Liver (tissue), 9 donors: ENCODE data around the gene EFCAB11. TPM values are rescaled to one million over a fixed set of nuclear protein-coding genes. Genes with fewer than 3 reads are reported as not detected.

Experiments used
- DNase-seq: peaks from one replicate; pipeline ENCODE4 v3.0.0-alpha.2; 2017; ENCODE audit warnings: low spot score
- H3K27ac ChIP-seq, 2 donors: one replicate each; pipeline ENCODE4 v1.7.0; 2013; ENCODE audit warnings: inconsistent platforms in 2 of 2, low read length in 2 of 2, control low read depth in 1 of 2, low read depth in 1 of 2, mild to moderate bottlenecking in 1 of 2
- H3K27me3 ChIP-seq, 4 donors: one replicate each; pipeline versions ENCODE4 v1.6.1 to v1.7.0; 2013; ENCODE audit warnings: low read length in 3 of 4, inconsistent platforms in 1 of 4, mild to moderate bottlenecking in 1 of 4, moderate library complexity in 1 of 4; ENCODE audit not compliant: control insufficient read depth in 4 of 4, insufficient read depth in 4 of 4
- H3K36me3 ChIP-seq, 4 donors: one replicate each; pipeline versions ENCODE4 v1.6.1 to v1.7.0; 2013; ENCODE audit warnings: low read length in 3 of 4, mild to moderate bottlenecking in 3 of 4, low read depth in 1 of 4, moderate library complexity in 1 of 4; ENCODE audit not compliant: control insufficient read depth in 4 of 4, insufficient read depth in 3 of 4
- H3K4me1 ChIP-seq, 4 donors: one replicate each; pipeline versions ENCODE4 v1.6.1 to v1.7.0; 2013; ENCODE audit warnings: low read length in 3 of 4, mild to moderate bottlenecking in 3 of 4, moderate library complexity in 1 of 4; ENCODE audit not compliant: control insufficient read depth in 4 of 4, insufficient read depth in 4 of 4
- H3K4me3 ChIP-seq, 3 donors: one replicate each; pipeline versions ENCODE4 v1.6.1 to v1.7.0; 2013; ENCODE audit warnings: low read length in 3 of 3, control low read depth in 1 of 3, low read depth in 1 of 3, mild to moderate bottlenecking in 1 of 3
- H3K9ac ChIP-seq, 2 donors: one replicate each; pipeline ENCODE4 v1.7.0; 2013; ENCODE audit warnings: low read length in 2 of 2, mild to moderate bottlenecking in 2 of 2, moderate library complexity in 2 of 2, control low read depth in 1 of 2, low read depth in 1 of 2
- H3K9me3 ChIP-seq, 4 donors: one replicate each; pipeline versions ENCODE4 v1.6.1 to v1.7.0; 2013; ENCODE audit warnings: low read length in 3 of 4; ENCODE audit not compliant: control insufficient read depth in 4 of 4
- EGR1 ChIP-seq, 2 donors: IDR thresholded peaks; 2 replicates each; pipeline ENCODE4 v1.6.1; 2016 to 2018; ENCODE audit warnings: antibody characterized with exemption in 2 of 2, low read depth in 2 of 2
- FOXA1 ChIP-seq: IDR thresholded peaks from 2 replicates; pipeline ENCODE4 v1.6.1; 2016; ENCODE audit warnings: antibody characterized with exemption
- FOXA2 ChIP-seq: IDR thresholded peaks from 2 replicates; pipeline ENCODE4 v1.6.1; 2016; ENCODE audit warnings: antibody characterized with exemption
- GABPA ChIP-seq, 2 donors: IDR thresholded peaks in 1 of 2; conservative IDR thresholded peaks in 1 of 2; 2 replicates each; pipeline ENCODE4 v1.6.1; 2016; ENCODE audit warnings: antibody characterized with exemption in 2 of 2, mild to moderate bottlenecking in 1 of 2, moderate library complexity in 1 of 2
- HNF4A ChIP-seq, 2 donors: conservative IDR thresholded peaks; 2 replicates each; pipeline ENCODE4 v1.6.1; 2016; ENCODE audit warnings: antibody characterized with exemption in 2 of 2, mild to moderate bottlenecking in 2 of 2
- HNF4G ChIP-seq: IDR thresholded peaks from 2 replicates; pipeline ENCODE4 v1.6.1; 2016; ENCODE audit warnings: antibody characterized with exemption
- JUND ChIP-seq, 2 donors: IDR thresholded peaks; 2 replicates each; pipeline ENCODE4 v1.6.1; 2016; ENCODE audit warnings: antibody characterized with exemption in 2 of 2
- NR2F2 ChIP-seq: IDR thresholded peaks from 2 replicates; pipeline ENCODE4 v1.6.1; 2016; ENCODE audit warnings: antibody characterized with exemption
- RAD21 ChIP-seq, 2 donors: IDR thresholded peaks; 2 replicates each; pipeline ENCODE4 v1.6.1; 2016; ENCODE audit warnings: antibody characterized with exemption in 2 of 2, mild to moderate bottlenecking in 2 of 2
- RXRA ChIP-seq, 2 donors: IDR thresholded peaks; 2 replicates each; pipeline ENCODE4 v1.6.1; 2017 to 2018; ENCODE audit warnings: antibody characterized with exemption in 2 of 2, mild to moderate bottlenecking in 1 of 2
- SP1 ChIP-seq: IDR thresholded peaks from 2 replicates; pipeline ENCODE4 v1.6.1; 2018; ENCODE audit warnings: antibody characterized with exemption, mild to moderate bottlenecking
- TAF1 ChIP-seq: conservative IDR thresholded peaks from 2 replicates; pipeline ENCODE4 v1.6.1; 2016; ENCODE audit warnings: antibody characterized with exemption, mild to moderate bottlenecking
- YY1 ChIP-seq: IDR thresholded peaks from 2 replicates; pipeline ENCODE4 v1.6.1; 2016; ENCODE audit warnings: antibody characterized with exemption, mild to moderate bottlenecking
- WGBS: extraction: QIAGEN DNeasy Blood & Tissue Kit; methylation state at CpG from one replicate; pipeline ENCODE4 v1.1.7; 2013; 5-methylcytosine and 5-hydroxymethylcytosine counted together
- polyA plus RNA-seq, 2 donors: library from polyadenylated mRNA; stranded (reverse) in 1 of 2; unstranded in 1 of 2; fragments of 200-250 nt in 1 of 2; fragments of >200 nt in 1 of 2; fragmentation: Nextera tagmentation in 1 of 2; extraction: Ambion mirVana in 1 of 2; gene quantifications; one replicate each; pipeline versions ENCODE4 v1.2.1 to v1.2.3, GENCODE V29; 2013 to 2015
- total RNA-seq, 2 donors: library from RNA; depleted of rRNA; stranded (reverse); fragments of >200 nt; gene quantifications; one replicate each; pipeline ENCODE4 v1.2.3, GENCODE V29; 2014
- TF ChIP-seq, protein P1 (sequence below): fragments of 150-350 bp; IDR thresholded peaks from 2 replicates; pipeline ENCODE4 v1.5.1; 2017; ENCODE audit warnings: improper control_type of control experiment, low read depth, low read length; ENCODE audit not compliant: missing input control
- TF ChIP-seq, protein P2 (sequence below): IDR thresholded peaks from 2 replicates; pipeline ENCODE4 v1.6.1; 2016; ENCODE audit warnings: antibody characterized with exemption
- TF ChIP-seq, protein P3 (sequence below): IDR thresholded peaks from 2 replicates; pipeline ENCODE4 v1.6.1; 2016; ENCODE audit warnings: antibody characterized with exemption
- TF ChIP-seq, protein P4 (sequence below): IDR thresholded peaks from 2 replicates; pipeline ENCODE4 v1.6.1; 2016; ENCODE audit warnings: antibody characterized with exemption, mild to moderate bottlenecking
- TF ChIP-seq, protein P5 (sequence below): IDR thresholded peaks from 2 replicates; pipeline ENCODE4 v1.6.1; 2016; ENCODE audit warnings: antibody characterized with exemption
- donor health status: healthy.
- donor health status: healthy.
- donor health status: healthy.
- donor health status: healthy.
- donor health status: healthy.

Gene EFCAB11
- total and polyA plus RNA-seq, 4 donors: 2.1 to 4.7 (median 3.4) TPM

DNA sequence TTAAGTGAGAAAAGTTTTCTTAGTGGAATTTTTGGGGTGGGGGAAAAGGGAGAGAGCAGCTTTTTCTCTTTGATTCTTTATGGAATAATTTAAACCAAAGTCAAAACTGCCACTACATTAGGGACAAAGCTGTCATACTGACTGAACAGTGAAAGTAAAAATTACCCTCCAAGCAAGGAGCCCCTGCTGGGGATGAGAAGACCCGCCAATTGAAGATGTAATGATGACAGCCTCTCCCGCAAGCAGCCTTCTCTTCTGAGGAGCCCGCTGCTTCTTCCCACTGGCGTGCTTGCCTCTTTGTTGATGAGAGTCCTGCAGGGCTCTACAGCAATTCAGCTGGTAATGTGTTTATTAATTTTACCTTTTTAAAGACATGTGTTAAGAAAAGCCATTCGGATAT is 151.0 kb downstream of the EFCAB11 start:
- WGBS: 96% methylated on average over 5 of the region's 5 CpGs
- TF ChIP-seq SP1 (no peak), TAF1 (no peak), GABPA (IDR thresholded peaks at IDR 0.05 in 1 of 2, conservative IDR thresholded peaks at IDR 0.05 in 1 of 2) (no peak), FOXA1 (no peak), NR2F2 (no peak), YY1 (no peak), RAD21 (IDR thresholded peaks at IDR 0.05) (no peak), RXRA (IDR thresholded peaks at IDR 0.05) (no peak), JUND (IDR thresholded peaks at IDR 0.05) (no peak), EGR1 (IDR thresholded peaks at IDR 0.05; ENCODE audit: low read depth in 2 of 2) (no peak), FOXA2 (no peak), HNF4A (conservative IDR thresholded peaks at IDR 0.05) (no peak), HNF4G (no peak)
- TF ChIP-seq, protein P1, sequence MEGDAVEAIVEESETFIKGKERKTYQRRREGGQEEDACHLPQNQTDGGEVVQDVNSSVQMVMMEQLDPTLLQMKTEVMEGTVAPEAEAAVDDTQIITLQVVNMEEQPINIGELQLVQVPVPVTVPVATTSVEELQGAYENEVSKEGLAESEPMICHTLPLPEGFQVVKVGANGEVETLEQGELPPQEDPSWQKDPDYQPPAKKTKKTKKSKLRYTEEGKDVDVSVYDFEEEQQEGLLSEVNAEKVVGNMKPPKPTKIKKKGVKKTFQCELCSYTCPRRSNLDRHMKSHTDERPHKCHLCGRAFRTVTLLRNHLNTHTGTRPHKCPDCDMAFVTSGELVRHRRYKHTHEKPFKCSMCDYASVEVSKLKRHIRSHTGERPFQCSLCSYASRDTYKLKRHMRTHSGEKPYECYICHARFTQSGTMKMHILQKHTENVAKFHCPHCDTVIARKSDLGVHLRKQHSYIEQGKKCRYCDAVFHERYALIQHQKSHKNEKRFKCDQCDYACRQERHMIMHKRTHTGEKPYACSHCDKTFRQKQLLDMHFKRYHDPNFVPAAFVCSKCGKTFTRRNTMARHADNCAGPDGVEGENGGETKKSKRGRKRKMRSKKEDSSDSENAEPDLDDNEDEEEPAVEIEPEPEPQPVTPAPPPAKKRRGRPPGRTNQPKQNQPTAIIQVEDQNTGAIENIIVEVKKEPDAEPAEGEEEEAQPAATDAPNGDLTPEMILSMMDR: no peak
- TF ChIP-seq, protein P2, sequence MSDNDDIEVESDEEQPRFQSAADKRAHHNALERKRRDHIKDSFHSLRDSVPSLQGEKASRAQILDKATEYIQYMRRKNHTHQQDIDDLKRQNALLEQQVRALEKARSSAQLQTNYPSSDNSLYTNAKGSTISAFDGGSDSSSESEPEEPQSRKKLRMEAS: no peak
- TF ChIP-seq, protein P3, sequence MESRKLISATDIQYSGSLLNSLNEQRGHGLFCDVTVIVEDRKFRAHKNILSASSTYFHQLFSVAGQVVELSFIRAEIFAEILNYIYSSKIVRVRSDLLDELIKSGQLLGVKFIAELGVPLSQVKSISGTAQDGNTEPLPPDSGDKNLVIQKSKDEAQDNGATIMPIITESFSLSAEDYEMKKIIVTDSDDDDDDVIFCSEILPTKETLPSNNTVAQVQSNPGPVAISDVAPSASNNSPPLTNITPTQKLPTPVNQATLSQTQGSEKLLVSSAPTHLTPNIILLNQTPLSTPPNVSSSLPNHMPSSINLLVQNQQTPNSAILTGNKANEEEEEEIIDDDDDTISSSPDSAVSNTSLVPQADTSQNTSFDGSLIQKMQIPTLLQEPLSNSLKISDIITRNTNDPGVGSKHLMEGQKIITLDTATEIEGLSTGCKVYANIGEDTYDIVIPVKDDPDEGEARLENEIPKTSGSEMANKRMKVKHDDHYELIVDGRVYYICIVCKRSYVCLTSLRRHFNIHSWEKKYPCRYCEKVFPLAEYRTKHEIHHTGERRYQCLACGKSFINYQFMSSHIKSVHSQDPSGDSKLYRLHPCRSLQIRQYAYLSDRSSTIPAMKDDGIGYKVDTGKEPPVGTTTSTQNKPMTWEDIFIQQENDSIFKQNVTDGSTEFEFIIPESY: no peak
- TF ChIP-seq, protein P4, sequence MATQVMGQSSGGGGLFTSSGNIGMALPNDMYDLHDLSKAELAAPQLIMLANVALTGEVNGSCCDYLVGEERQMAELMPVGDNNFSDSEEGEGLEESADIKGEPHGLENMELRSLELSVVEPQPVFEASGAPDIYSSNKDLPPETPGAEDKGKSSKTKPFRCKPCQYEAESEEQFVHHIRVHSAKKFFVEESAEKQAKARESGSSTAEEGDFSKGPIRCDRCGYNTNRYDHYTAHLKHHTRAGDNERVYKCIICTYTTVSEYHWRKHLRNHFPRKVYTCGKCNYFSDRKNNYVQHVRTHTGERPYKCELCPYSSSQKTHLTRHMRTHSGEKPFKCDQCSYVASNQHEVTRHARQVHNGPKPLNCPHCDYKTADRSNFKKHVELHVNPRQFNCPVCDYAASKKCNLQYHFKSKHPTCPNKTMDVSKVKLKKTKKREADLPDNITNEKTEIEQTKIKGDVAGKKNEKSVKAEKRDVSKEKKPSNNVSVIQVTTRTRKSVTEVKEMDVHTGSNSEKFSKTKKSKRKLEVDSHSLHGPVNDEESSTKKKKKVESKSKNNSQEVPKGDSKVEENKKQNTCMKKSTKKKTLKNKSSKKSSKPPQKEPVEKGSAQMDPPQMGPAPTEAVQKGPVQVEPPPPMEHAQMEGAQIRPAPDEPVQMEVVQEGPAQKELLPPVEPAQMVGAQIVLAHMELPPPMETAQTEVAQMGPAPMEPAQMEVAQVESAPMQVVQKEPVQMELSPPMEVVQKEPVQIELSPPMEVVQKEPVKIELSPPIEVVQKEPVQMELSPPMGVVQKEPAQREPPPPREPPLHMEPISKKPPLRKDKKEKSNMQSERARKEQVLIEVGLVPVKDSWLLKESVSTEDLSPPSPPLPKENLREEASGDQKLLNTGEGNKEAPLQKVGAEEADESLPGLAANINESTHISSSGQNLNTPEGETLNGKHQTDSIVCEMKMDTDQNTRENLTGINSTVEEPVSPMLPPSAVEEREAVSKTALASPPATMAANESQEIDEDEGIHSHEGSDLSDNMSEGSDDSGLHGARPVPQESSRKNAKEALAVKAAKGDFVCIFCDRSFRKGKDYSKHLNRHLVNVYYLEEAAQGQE: no peak
- TF ChIP-seq, protein P5, sequence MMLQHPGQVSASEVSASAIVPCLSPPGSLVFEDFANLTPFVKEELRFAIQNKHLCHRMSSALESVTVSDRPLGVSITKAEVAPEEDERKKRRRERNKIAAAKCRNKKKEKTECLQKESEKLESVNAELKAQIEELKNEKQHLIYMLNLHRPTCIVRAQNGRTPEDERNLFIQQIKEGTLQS: no peak
- DNase-seq: no peak
- no peak overlapping the region for H3K4me3 ChIP-seq
- no peaks in the 10 kb centered on the region for H3K4me1 ChIP-seq
- no peaks in the 10 kb centered on the region for H3K27me3 ChIP-seq
- no peaks in the 10 kb centered on the region for H3K9me3 ChIP-seq
- no peak overlapping the region for H3K27ac ChIP-seq
- peaks cover 0 to 2% (median 0%) of the 10 kb centered on the region in 4 donors for H3K36me3 ChIP-seq
- no peak overlapping the region for H3K9ac ChIP-seq
